Measurements from ENCODE around the gene CYSRT1. TPM values are rescaled to one million over a fixed set of nuclear protein-coding genes. Genes with fewer than 3 reads are reported as not detected.

CYSRT1 gene
- total and polyA plus RNA-seq, 8 donors, result 0.92 to 47.3 (median 3.4) TPM; not detected in 3

- no peak for DNase-seq
- Histone ChIP-seq H3K9me3 (no peaks in the 10 kb centered on the region), H3K4me3 (no peak overlapping the region), H3K36me3 (peaks cover 8 to 12% (median 10%) of the 10 kb centered on the region in 4 donors), H3K27me3 (no peaks in the 10 kb centered on the region), H3K27ac (no peak overlapping the region), H3K4me1 (peaks cover 9 to 25% (median 20%) of the 10 kb centered on the region in 4 donors)
- intact Hi-C loops (cut with DNase I; ENCODE audit: low total_unique reads), result no loop called here
- TF ChIP-seq POLR2AphosphoS5 (IDR thresholded peaks at IDR 0.05) (no peak), POLR2A (IDR thresholded peaks at IDR 0.05) (no peak), CTCF (IDR thresholded peaks at IDR 0.05) (no peak), EP300 (IDR thresholded peaks at IDR 0.05) (no peak)
- WGBS, 5 donors, result 66 to 84% (median 82%) methylated on average over 6 of the region's 6 CpGs
Observed at GRCh38 chr9:137247916-137248175, 22.9 kb downstream of the CYSRT1 start.

- 46 to 60% (median 55%) methylated on average over 12 to 17 of the region's 18 CpGs for WGBS, 5 donors
- intact Hi-C loops (cut with DNase I; ENCODE audit: low total_unique reads), result no loop called here
Observed at GRCh38 chr9:137250329-137251193, 25.6 kb downstream of the CYSRT1 start.

GRCh38 chr9:137251194-137251461 is 26.2 kb downstream of the CYSRT1 start, which contains the start of gene STPG3:
TSS of gene STPG3 (plus strand) at chr9:137251286. CDS start at chr9:137251287, 1 bp downstream.
- Histone ChIP-seq H3K4me1 (peaks cover 13 to 29% (median 27%) of the 10 kb centered on the region in 4 donors), H3K36me3 (no peaks in the 10 kb centered on the region), H3K9me3 (no peaks in the 10 kb centered on the region), H3K27me3 (no peaks in the 10 kb centered on the region), H3K4me3 (no peak within 1 kb of the TSS), H3K27ac (no peak within 1 kb of the TSS)
- TF ChIP-seq CTCF (IDR thresholded peaks at IDR 0.05) (no peak), POLR2AphosphoS5 (IDR thresholded peaks at IDR 0.05) (no peak), POLR2A (IDR thresholded peaks at IDR 0.05) (no peak), EP300 (IDR thresholded peaks at IDR 0.05) (no peak)
- no peak for DNase-seq
- intact Hi-C loops (cut with DNase I; ENCODE audit: low total_unique reads), result no loop called here
- WGBS, 5 donors, result 56 to 77% (median 66%) methylated on average over 4 of the region's 4 CpGs

More at GRCh38 chr9:137250329-137251193, 25.6 kb downstream of the CYSRT1 start:
- no peak overlapping the region for H3K4me3 ChIP-seq
- no peaks in the 10 kb centered on the region for H3K27me3 ChIP-seq
- TF ChIP-seq EP300 (IDR thresholded peaks at IDR 0.05) (no peak), CTCF (IDR thresholded peaks at IDR 0.05) (no peak), POLR2AphosphoS5 (IDR thresholded peaks at IDR 0.05) (no peak), POLR2A (IDR thresholded peaks at IDR 0.05) (no peak)
- no peak overlapping the region for H3K27ac ChIP-seq
- DNase-seq, result no peak
- no peaks in the 10 kb centered on the region for H3K9me3 ChIP-seq
- no peaks in the 10 kb centered on the region for H3K36me3 ChIP-seq
- H3K4me1 ChIP-seq, result peaks cover 9 to 24% (median 22%) of the 10 kb centered on the region in 4 donors

GRCh38 chr9:137251490-137252268 is 26.7 kb downstream of the CYSRT1 start:
- intact Hi-C loops (cut with DNase I; ENCODE audit: low total_unique reads), result no loop called here
- no peak for TF ChIP-seq POLR2A (IDR thresholded peaks at IDR 0.05)
- TF ChIP-seq CTCF (IDR thresholded peaks at IDR 0.05), result no peak
- TF ChIP-seq POLR2AphosphoS5 (IDR thresholded peaks at IDR 0.05), result no peak
- TF ChIP-seq EP300 (IDR thresholded peaks at IDR 0.05), result no peak
- Histone ChIP-seq H3K9me3 (no peaks in the 10 kb centered on the region), H3K27ac (no peak overlapping the region), H3K4me3 (no peak overlapping the region), H3K36me3 (peaks cover 0 to 5% (median 3%) of the 10 kb centered on the region in 4 donors), H3K27me3 (no peaks in the 10 kb centered on the region), H3K4me1 (peaks cover 19 to 35% (median 33%) of the 10 kb centered on the region in 4 donors)
- 85 to 95% (median 87%) methylated on average over 8 to 22 of the region's 22 CpGs for WGBS, 5 donors
- no peak for DNase-seq
